A673 (cell line): ENCODE results near the gene KCND3. TPM values are rescaled to one million over a fixed set of nuclear protein-coding genes. Genes with fewer than 3 reads are reported as not detected.

Experiments
- BruUV-seq: library from RNA; stranded (reverse); fragments of 400-500 nt; replicated peaks from 2 replicates; lab custom pipeline; 2021; lab: Mats Ljungman, UMichigan
- CTCF ChIA-PET: fragments of 300-600 bp; sonication (Branson Sonifier 250); formaldehyde crosslinking; loops from one replicate; lab custom pipeline; 2022; ENCODE audit warnings: antibody characterized with exemption; lab: Charles Lee
- POLR2A ChIA-PET: fragments of 300-600 bp; sonication (Branson Sonifier 250); formaldehyde crosslinking; loops from one replicate; lab custom pipeline; 2022; ENCODE audit warnings: antibody characterized with exemption; ENCODE audit not compliant: low non-redundant PET; lab: Charles Lee
- DNase-seq: peaks from one replicate; pipeline ENCODE4 v3.0.0-alpha.2; 2015; ENCODE audit warnings: low spot score
- H3K27ac ChIP-seq: fragments of 200-600 bp; sonication (generic); 2 replicates; pipeline ENCODE4 v1.5.1; 2016; ENCODE audit warnings: mixed run types, low read depth, mild to moderate bottlenecking, mixed read lengths, antibody characterized with exemption, low read length; ENCODE audit not compliant: poor library complexity, severe bottlenecking
- H3K27me3 ChIP-seq: fragments of 200-600 bp; sonication (generic); replicated peaks from 2 replicates; pipeline ENCODE4 v1.6.1; 2017; ENCODE audit warnings: mixed run types, low read depth, mild to moderate bottlenecking, mixed read lengths, antibody characterized with exemption, low read length; ENCODE audit not compliant: insufficient read depth, poor library complexity
- H3K36me3 ChIP-seq: fragments of 200-600 bp; sonication (generic); 2 replicates; pipeline ENCODE4 v1.6.1; 2016; ENCODE audit warnings: mixed run types, mild to moderate bottlenecking, mixed read lengths, antibody characterized with exemption, low read length; ENCODE audit not compliant: insufficient read depth, poor library complexity, severe bottlenecking
- H3K4me1 ChIP-seq: fragments of 200-600 bp; sonication (generic); 2 replicates; pipeline ENCODE4 v1.6.1; 2017; ENCODE audit warnings: mixed run types, mild to moderate bottlenecking, mixed read lengths, antibody characterized with exemption, low read length; ENCODE audit not compliant: insufficient read depth, poor library complexity, severe bottlenecking
- H3K4me3 ChIP-seq: fragments of 200-600 bp; sonication (generic); 2 replicates; pipeline ENCODE4 v1.5.1; 2016; ENCODE audit warnings: low read depth, mixed run types, mild to moderate bottlenecking, mixed read lengths, low read length; ENCODE audit not compliant: poor library complexity, severe bottlenecking
- H3K9me3 ChIP-seq: fragments of 200-600 bp; sonication (generic); 2 replicates; pipeline ENCODE4 v1.6.1; 2016; ENCODE audit warnings: mixed run types, low read depth, mild to moderate bottlenecking, mixed read lengths, antibody characterized with exemption, low read length; ENCODE audit not compliant: poor library complexity, severe bottlenecking
- CTCF ChIP-seq: fragments of 300-800, 200-600 bp; sonication (generic); conservative IDR thresholded peaks from 2 replicates; pipeline ENCODE4 v1.5.1; 2017; ENCODE audit warnings: low read depth, mild to moderate bottlenecking, antibody characterized with exemption, low read length, moderate library complexity, mixed read lengths
- EZH2 ChIP-seq: fragments of 200-600 bp; sonication (generic); IDR thresholded peaks from 2 replicates; pipeline ENCODE4 v1.6.1; 2017; ENCODE audit warnings: borderline replicate concordance, low read depth, mild to moderate bottlenecking, mixed read lengths, antibody characterized with exemption, low read length; ENCODE audit not compliant: poor library complexity, severe bottlenecking
- intact Hi-C: fragments of 100-400 bp; cut with micrococcal nuclease; formaldehyde crosslinking; loops from one replicate; pipeline ENCODE4 v1.10.0; 2022; ENCODE audit not compliant: unreplicated experiment
- total RNA-seq: library from RNA; stranded (reverse); gene quantifications from 2 replicates; pipeline ENCODE4 v1.2.3, GENCODE V29; 2021

KCND3 gene
- total RNA-seq, 1 experiment from 2014 or later, result not detected

- H3K4me3 ChIP-seq, result peak overlapping the region; percentile 59
- peaks cover 30% of the 10 kb centered on the region for H3K4me1 ChIP-seq
- intact Hi-C loops, result loop anchor here (1.0 kb wide), 1 partner anchor 15 kb away; the partner anchor contains the start of gene DDX20
- TF ChIP-seq CTCF (no peak), EZH2 (no peak)
- H3K36me3 ChIP-seq, result no peaks in the 10 kb centered on the region
- H3K27ac ChIP-seq, result no peak overlapping the region
- ChIA-PET CTCF (interaction anchor here (0.6 kb wide), 1 partner anchor 25 kb away, joined by 6 read pairs; no protein-coding TSS in a partner anchor), POLR2A (interaction anchor here (0.6 to 0.7 kb wide), 2 partner anchors 26 to 128 kb away, joined by 3 read pairs; no protein-coding TSS in a partner anchor)
- BruUV-seq, result no TSS peak
- peak; percentile 58 for DNase-seq
- peaks cover 14% of the 10 kb centered on the region for H3K27me3 ChIP-seq
- H3K9me3 ChIP-seq, result no peaks in the 10 kb centered on the region
Observed at GRCh38 chr1:111739925-111740765, 249.3 kb downstream of the KCND3 start.

GRCh38 chr1:111739194-111739924, 250.1 kb downstream of the KCND3 start, which contains the start of gene INKA2:
Gene INKA2, minus strand, starts transcription at chr1:111739395. Its CDS starts 153 bp downstream, at chr1:111739242.
- no peak for TF ChIP-seq EZH2
- no peak for TF ChIP-seq CTCF
- Histone ChIP-seq H3K9me3 (no peaks in the 10 kb centered on the region), H3K36me3 (no peaks in the 10 kb centered on the region), H3K27me3 (peaks cover 14% of the 10 kb centered on the region), H3K4me3 (peak within 1 kb of the TSS; percentile 59), H3K4me1 (peaks cover 37% of the 10 kb centered on the region), H3K27ac (peak within 1 kb of the TSS; percentile 70)
- no TSS peak for BruUV-seq
- DNase-seq, result peak; percentile 89
- ChIA-PET CTCF (interaction anchor here (0.8 to 1.4 kb wide), 4 partner anchors 8 to 25 kb away, joined by 3 to 6 read pairs (median 4); no protein-coding TSS in a partner anchor), POLR2A (interaction anchor here (0.6 to 0.7 kb wide), 4 partner anchors 26 to 127 kb away, joined by 3 to 4 read pairs (median 3); no protein-coding TSS in a partner anchor)
- intact Hi-C loops, result no loop called here
